Cardiac fibroblast (primary cell): ENCODE measurements around the gene NOP56.

Source experiments
- DNase-seq, 2 donors: peaks; one replicate each; pipeline versions ENCODE4 v3.0.0 to v3.0.0-alpha.2; 2010; ENCODE audit warnings: low read depth in 2 of 2
- H3K4me3 ChIP-seq, 2 donors: replicated peaks in 1 of 2; 1 replicate in 1 of 2; 2 replicates in 1 of 2; pipeline ENCODE4 v1.5.1; 2011; ENCODE audit warnings: low read depth in 2 of 2, low read length in 2 of 2, mild to moderate bottlenecking in 2 of 2, moderate library complexity in 1 of 2
- CTCF ChIP-seq: IDR thresholded peaks from one replicate; pipeline ENCODE4 v1.5.1; 2011; ENCODE audit warnings: low read depth, mild to moderate bottlenecking, low read length, inconsistent platforms

Gene NOP56

DNA sequence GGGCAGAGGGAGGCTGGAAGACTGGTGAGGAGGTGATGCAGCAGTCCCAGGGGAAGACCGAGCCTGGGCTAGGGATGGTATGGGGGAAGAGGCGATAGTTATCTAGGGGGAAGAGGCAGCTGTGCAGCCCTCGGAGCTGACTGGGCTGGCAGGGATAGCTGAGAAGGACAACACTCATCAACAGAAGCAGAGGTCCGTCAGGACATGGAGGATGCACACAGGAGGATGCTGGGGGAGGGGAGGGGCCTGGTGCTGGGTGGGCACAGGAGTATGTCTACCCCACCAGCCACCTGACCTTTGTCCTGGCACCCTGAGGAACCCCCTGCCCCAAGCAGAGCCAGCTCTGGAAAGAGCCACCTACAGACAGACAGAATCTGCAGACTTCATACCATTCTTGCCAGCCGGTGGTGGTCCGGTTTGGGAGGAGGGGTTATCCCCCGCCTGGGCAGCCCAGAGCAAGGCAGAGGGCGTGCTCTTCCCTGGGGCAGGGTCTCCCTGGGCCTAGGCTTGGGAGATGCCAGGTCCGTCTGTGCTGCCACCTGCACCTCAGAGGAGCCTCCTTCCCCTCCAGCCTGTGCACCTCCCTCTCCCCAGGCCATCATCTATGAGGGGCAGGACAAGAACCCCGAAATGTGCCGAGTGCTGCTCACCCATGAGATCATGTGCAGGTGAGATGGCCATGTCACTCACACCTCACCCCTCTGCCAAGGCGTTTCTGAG lies 55.1 kb downstream of the NOP56 start:
- no peak for TF ChIP-seq CTCF

More for the DNA sequence above, 55.1 kb downstream of the NOP56 start:
- H3K4me3 ChIP-seq, result no peak overlapping the region
- DNase-seq, result no peak
